ENCODE results near the gene MLYCD. TPM values are rescaled to one million over a fixed set of nuclear protein-coding genes. Genes with fewer than 3 reads are reported as not detected.

MLYCD gene
- polyA plus RNA-seq, 1 donor from 2014 or later = 2.4 TPM

GRCh38 chr16:83915081-83915480, 16.2 kb downstream of the MLYCD start:
- Histone ChIP-seq H3K27me3 (ENCODE audit: insufficient read depth, low read depth, low read length) (no peaks in the 10 kb centered on the region), H3K4me2 (ENCODE audit: low read length) (no peak overlapping the region), H3K4me3 (ENCODE audit: low read length) (no peak overlapping the region), H3K27ac (ENCODE audit: low read length) (no peak overlapping the region), H3K36me3 (ENCODE audit: insufficient read depth, low read length) (peaks cover 15% of the 10 kb centered on the region), H3F3A (ENCODE audit: insufficient read depth, low read length, poor library complexity, severe bottlenecking) (no peaks in the 10 kb centered on the region), H4K20me1 (ENCODE audit: insufficient read depth) (no peaks in the 10 kb centered on the region), H3K9ac (ENCODE audit: low read length) (no peak overlapping the region), H3K79me2 (replicated peaks; ENCODE audit: insufficient read depth, low read length) (no peaks in the 10 kb centered on the region), H3K9me3 (ENCODE audit: low read length) (no peaks in the 10 kb centered on the region), H3K9me2 (ENCODE audit: insufficient read depth, low read length) (no peaks in the 10 kb centered on the region), H2AFZ (ENCODE audit: low read depth, low read length) (no peak overlapping the region)
- no peak for TF ChIP-seq RAD21 (conservative IDR thresholded peaks at IDR 0.05)
- TF ChIP-seq MXI1 (conservative IDR thresholded peaks at IDR 0.05; ENCODE audit: poor library complexity, severe bottlenecking) = no peak
- no peak for TF ChIP-seq EP300 (conservative IDR thresholded peaks at IDR 0.05; ENCODE audit: poor library complexity, severe bottlenecking)
- TF ChIP-seq CTCF (IDR thresholded peaks at IDR 0.05; ENCODE audit: poor library complexity, severe bottlenecking) = no peak
- no peak for TF ChIP-seq EZH2 (IDR thresholded peaks at IDR 0.05; ENCODE audit: borderline replicate concordance, insufficient read depth, low read length, poor library complexity, severe bottlenecking)
- TF ChIP-seq POLR2AphosphoS5 (IDR thresholded peaks at IDR 0.05) = no peak
- TF ChIP-seq SMC3 (conservative IDR thresholded peaks at IDR 0.05; ENCODE audit: poor library complexity) = no peak

GRCh38 chr16:83915491-83915890, 16.6 kb downstream of the MLYCD start:
- no peak overlapping the region for H3K4me3 ChIP-seq (ENCODE audit: low read length)
- no peaks in the 10 kb centered on the region for H4K20me1 ChIP-seq (ENCODE audit: insufficient read depth)
- no peak overlapping the region for H3K9ac ChIP-seq (ENCODE audit: low read length)
- no peak overlapping the region for H3K4me2 ChIP-seq (ENCODE audit: low read length)
- H3K79me2 ChIP-seq (replicated peaks; ENCODE audit: insufficient read depth, low read length) = no peaks in the 10 kb centered on the region
- H3K36me3 ChIP-seq (ENCODE audit: insufficient read depth, low read length) = peaks cover 15% of the 10 kb centered on the region
- no peak overlapping the region for H3K27ac ChIP-seq (ENCODE audit: low read length)
- no peaks in the 10 kb centered on the region for H3F3A ChIP-seq (ENCODE audit: insufficient read depth, low read length, poor library complexity, severe bottlenecking)
- H3K27me3 ChIP-seq (ENCODE audit: insufficient read depth, low read depth, low read length) = no peaks in the 10 kb centered on the region
- H2AFZ ChIP-seq (ENCODE audit: low read depth, low read length) = no peak overlapping the region
- no peaks in the 10 kb centered on the region for H3K9me2 ChIP-seq (ENCODE audit: insufficient read depth, low read length)
- no peaks in the 10 kb centered on the region for H3K9me3 ChIP-seq (ENCODE audit: low read length)
- no peak for TF ChIP-seq REST (IDR thresholded peaks at IDR 0.05; ENCODE audit: borderline replicate concordance)

Measured in neural cell (in vitro differentiated cells).